GM12878 (cell line): ENCODE results near the gene ALDH1A3.
A peak's percentile ranks its signal among the peaks of the same experiment; 100 is the strongest.

Experiments
- CBX5 ChIP-seq: sonication (generic); IDR thresholded peaks from 2 replicates; pipeline ENCODE4 v1.6.1; 2016; ENCODE audit warnings: low read depth, moderate library complexity, mild to moderate bottlenecking, inconsistent platforms
- CREB1 ChIP-seq: IDR thresholded peaks from 2 replicates; pipeline ENCODE4 v1.6.1; 2012; ENCODE audit warnings: low read depth, mild to moderate bottlenecking, inconsistent platforms
- CTCF ChIP-seq, 3 experiments: IDR thresholded peaks in 2 of 3; conservative IDR thresholded peaks in 1 of 3; 2 replicates each; pipeline ENCODE4 v1.5.1; 2011; ENCODE audit warnings: low read depth in 3 of 3, low read length in 3 of 3, mild to moderate bottlenecking in 3 of 3, control low read depth in 2 of 3, moderate library complexity in 2 of 3, inconsistent platforms in 1 of 3, mixed read lengths in 1 of 3; ENCODE audit not compliant: control insufficient read depth in 2 of 3, insufficient read depth in 1 of 3; ENCODE audit errors: extremely low read depth in 1 of 3
- EP300 ChIP-seq, 2 experiments: fragments of 150-350 bp in 1 of 2; IDR thresholded peaks; 2 replicates each; pipeline ENCODE4 v1.6.1; 2011 to 2012; ENCODE audit warnings: low read depth in 2 of 2, low read length in 2 of 2, borderline replicate concordance in 1 of 2, improper control_type of control experiment in 1 of 2, inconsistent platforms in 1 of 2; ENCODE audit not compliant: control insufficient read depth in 1 of 2
- EZH2 ChIP-seq: IDR thresholded peaks from 2 replicates; pipeline ENCODE4 v1.6.1; 2012; ENCODE audit warnings: low read depth, mild to moderate bottlenecking, control low read depth, inconsistent platforms, low read length, borderline replicate concordance; ENCODE audit not compliant: control insufficient read depth
- MAX ChIP-seq: IDR thresholded peaks from 2 replicates; pipeline ENCODE4 v1.6.1; 2012; ENCODE audit warnings: low read depth, low read length, improper control_type of control experiment
- POLR2A ChIP-seq: IDR thresholded peaks from 2 replicates; pipeline ENCODE4 v1.6.1; 2011; ENCODE audit warnings: low read depth, mild to moderate bottlenecking, low read length
- POLR2AphosphoS5 ChIP-seq: IDR thresholded peaks from 2 replicates; pipeline ENCODE4 v1.6.1; 2011; ENCODE audit warnings: mild to moderate bottlenecking, low read length, inconsistent platforms
- RAD51 ChIP-seq: fragments of 450-650 bp; IDR thresholded peaks from 2 replicates; pipeline ENCODE4 v1.6.1; 2016; ENCODE audit warnings: moderate library complexity, mild to moderate bottlenecking, inconsistent platforms
- RFX5 ChIP-seq: IDR thresholded peaks from 2 replicates; pipeline ENCODE4 v1.6.1; 2011; ENCODE audit warnings: low read depth, low read length, improper control_type of control experiment
- YY1 ChIP-seq: IDR thresholded peaks from 2 replicates; pipeline ENCODE4 v1.6.1; 2011; ENCODE audit warnings: low read depth, mild to moderate bottlenecking, low read length

- TF ChIP-seq CBX5: no peak
- no peak for TF ChIP-seq RAD51
- TF ChIP-seq CTCF (IDR thresholded peaks at IDR 0.05 in 2 of 3, conservative IDR thresholded peaks at IDR 0.05 in 1 of 3; ENCODE audit: control insufficient read depth in 2 of 3, extremely low read depth in 1 of 3, insufficient read depth in 1 of 3, low read depth in 3 of 3, low read length in 3 of 3): peak in 2 of 3 experiments; percentile 28 to 36; a peak in 4 of 6 replicates
- TF ChIP-seq EP300 (IDR thresholded peaks at IDR 0.05; ENCODE audit: borderline replicate concordance in 1 of 2, control insufficient read depth in 1 of 2, low read depth in 2 of 2, low read length in 2 of 2): no peak
- no peak for TF ChIP-seq POLR2AphosphoS5
- TF ChIP-seq YY1: no peak
- no peak for TF ChIP-seq EZH2
- no peak for TF ChIP-seq RFX5
- TF ChIP-seq MAX: no peak
- TF ChIP-seq POLR2A: no peak
- no peak for TF ChIP-seq CREB1
Observed at GRCh38 chr15:100934726-100935125, 55.1 kb downstream of the ALDH1A3 start.
